ENCODE measurements around the gene CEACAM16.

Gene CEACAM16

DNA sequence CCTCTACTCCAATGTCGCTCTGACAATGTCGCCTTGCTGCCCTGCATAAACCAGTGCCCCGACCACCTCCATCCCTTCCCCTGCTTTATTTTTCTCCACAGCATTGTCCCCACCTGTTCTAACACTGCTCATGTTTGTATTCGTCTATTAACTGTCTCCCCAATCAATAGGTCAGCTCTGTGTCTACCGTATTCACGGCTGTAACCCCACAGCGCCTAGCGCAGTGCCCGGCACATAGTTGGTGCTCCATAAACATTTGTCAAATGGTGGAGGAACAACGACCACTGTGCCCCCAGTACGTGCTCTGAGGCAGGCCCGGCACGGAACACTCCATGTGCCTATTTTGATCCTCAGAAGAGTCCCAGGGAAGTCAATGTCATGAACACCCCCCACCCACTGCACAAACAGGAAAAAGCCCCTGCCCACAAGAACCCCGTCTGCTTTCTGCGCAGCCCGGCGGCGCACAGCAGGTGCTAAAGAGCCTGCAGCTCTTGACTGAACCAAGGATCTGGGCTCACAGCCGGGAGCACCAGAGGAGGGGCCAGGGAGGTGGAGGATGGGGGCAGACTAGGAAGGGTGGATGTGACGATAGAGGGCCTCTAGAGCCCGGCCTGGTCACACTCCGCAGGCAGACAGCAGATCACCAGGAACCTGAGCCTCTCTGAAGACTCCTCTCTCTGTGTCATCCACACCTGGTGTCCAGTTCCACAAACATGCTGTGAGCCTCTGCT is 1.8 kb upstream of the CEACAM16 start:
- TF ChIP-seq, protein P1, sequence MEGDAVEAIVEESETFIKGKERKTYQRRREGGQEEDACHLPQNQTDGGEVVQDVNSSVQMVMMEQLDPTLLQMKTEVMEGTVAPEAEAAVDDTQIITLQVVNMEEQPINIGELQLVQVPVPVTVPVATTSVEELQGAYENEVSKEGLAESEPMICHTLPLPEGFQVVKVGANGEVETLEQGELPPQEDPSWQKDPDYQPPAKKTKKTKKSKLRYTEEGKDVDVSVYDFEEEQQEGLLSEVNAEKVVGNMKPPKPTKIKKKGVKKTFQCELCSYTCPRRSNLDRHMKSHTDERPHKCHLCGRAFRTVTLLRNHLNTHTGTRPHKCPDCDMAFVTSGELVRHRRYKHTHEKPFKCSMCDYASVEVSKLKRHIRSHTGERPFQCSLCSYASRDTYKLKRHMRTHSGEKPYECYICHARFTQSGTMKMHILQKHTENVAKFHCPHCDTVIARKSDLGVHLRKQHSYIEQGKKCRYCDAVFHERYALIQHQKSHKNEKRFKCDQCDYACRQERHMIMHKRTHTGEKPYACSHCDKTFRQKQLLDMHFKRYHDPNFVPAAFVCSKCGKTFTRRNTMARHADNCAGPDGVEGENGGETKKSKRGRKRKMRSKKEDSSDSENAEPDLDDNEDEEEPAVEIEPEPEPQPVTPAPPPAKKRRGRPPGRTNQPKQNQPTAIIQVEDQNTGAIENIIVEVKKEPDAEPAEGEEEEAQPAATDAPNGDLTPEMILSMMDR (IDR thresholded peaks at IDR 0.05), result no peak
- Mint-ChIP-seq H3K36me3 (ENCODE audit: low read depth) (no peaks in the 10 kb centered on the region), H3K4me1 (peaks cover 20% of the 10 kb centered on the region), H3K27me3 (ENCODE audit: low read depth, poor library complexity) (peaks cover 21% of the 10 kb centered on the region), H3K4me3 (no peak overlapping the region), H3K9me3 (no peaks in the 10 kb centered on the region), H3K27ac (peak overlapping the region; percentile 18)
- DNase-seq, result no peak

DNA sequence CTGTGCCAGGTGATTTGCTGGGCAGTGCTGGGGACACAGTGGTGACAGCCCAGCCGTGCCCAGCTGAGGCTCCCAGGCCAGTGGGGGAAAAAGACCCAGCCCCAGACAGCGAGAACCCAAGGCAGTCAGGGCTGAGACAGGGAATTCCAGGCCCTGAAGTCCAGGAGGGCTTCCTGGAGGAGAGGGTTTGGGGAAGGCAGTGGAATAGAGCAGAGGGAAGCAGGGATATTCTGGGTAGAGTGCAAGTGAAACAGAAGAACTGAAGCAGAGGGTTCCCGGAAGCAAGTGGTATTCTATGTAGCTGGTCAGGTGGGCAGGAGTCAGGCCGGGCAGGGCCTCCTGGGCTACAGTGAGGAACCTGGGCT is 1.3 kb upstream of the CEACAM16 start:
- Mint-ChIP-seq H3K27me3 (ENCODE audit: low read depth, poor library complexity) (peaks cover 18% of the 10 kb centered on the region), H3K27ac (peak overlapping the region; percentile 18), H3K9me3 (no peaks in the 10 kb centered on the region), H3K36me3 (ENCODE audit: low read depth) (no peaks in the 10 kb centered on the region), H3K4me3 (no peak overlapping the region), H3K4me1 (peaks cover 14% of the 10 kb centered on the region)
- DNase-seq, result no peak
- TF ChIP-seq, protein P1 (IDR thresholded peaks at IDR 0.05), result no peak

DNA sequence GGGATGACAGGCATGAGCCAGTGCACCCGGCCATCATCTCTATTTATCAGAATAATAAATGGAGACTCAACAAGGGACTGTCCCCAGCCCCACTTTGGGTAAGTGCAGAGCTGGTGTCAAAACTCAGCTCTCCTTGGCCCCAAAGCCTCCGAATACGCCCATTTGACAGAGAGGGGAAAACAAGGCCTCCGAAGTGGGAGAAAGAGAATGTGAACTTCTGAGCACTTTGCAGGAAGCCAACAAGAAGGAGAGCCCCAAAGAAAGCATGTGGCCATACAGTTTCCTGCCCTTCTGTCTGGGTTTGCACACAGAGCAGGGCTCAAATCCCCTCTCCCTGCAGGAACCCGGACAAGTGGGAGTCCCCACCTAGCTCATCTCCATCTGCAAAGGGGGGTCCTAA is 1.6 kb downstream of the CEACAM16 start:
- TF ChIP-seq, protein P1 (IDR thresholded peaks at IDR 0.05), result no peak
- no peak overlapping the region for H3K4me3 Mint-ChIP-seq
- no peaks in the 10 kb centered on the region for H3K36me3 Mint-ChIP-seq (ENCODE audit: low read depth)
- H3K27ac Mint-ChIP-seq, result no peak overlapping the region
- no peak for DNase-seq
- peaks cover 15% of the 10 kb centered on the region for H3K4me1 Mint-ChIP-seq
- no peaks in the 10 kb centered on the region for H3K9me3 Mint-ChIP-seq
- peaks cover 12% of the 10 kb centered on the region for H3K27me3 Mint-ChIP-seq (ENCODE audit: low read depth, poor library complexity)

DNA sequence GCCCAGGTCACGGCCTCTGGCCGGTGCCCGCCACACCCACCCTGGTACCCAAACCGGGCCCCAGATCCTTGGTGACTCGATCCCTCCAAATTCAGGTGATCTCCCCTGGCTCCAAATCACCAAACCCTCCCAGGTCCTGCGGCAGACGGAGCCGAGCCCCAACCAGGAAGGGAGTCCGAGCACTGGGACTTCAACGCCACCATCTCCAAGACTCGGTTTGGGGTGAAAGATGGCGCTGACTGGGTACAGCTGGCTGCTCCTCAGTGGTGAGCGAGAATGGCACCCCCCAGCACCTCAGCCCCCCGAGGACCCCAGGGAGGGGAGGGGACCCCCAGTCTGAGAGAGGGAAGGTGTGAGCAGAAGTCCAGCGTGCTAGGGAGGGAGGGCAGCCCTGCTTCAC is 2.3 kb downstream of the CEACAM16 start:
- Mint-ChIP-seq H3K9me3 (no peaks in the 10 kb centered on the region), H3K36me3 (ENCODE audit: low read depth) (no peaks in the 10 kb centered on the region), H3K27ac (peak overlapping the region; percentile 19), H3K27me3 (ENCODE audit: low read depth, poor library complexity) (peaks cover 15% of the 10 kb centered on the region), H3K4me1 (peaks cover 15% of the 10 kb centered on the region), H3K4me3 (no peak overlapping the region)
- TF ChIP-seq, protein P1 (IDR thresholded peaks at IDR 0.05), result no peak
- no peak for DNase-seq

DNA sequence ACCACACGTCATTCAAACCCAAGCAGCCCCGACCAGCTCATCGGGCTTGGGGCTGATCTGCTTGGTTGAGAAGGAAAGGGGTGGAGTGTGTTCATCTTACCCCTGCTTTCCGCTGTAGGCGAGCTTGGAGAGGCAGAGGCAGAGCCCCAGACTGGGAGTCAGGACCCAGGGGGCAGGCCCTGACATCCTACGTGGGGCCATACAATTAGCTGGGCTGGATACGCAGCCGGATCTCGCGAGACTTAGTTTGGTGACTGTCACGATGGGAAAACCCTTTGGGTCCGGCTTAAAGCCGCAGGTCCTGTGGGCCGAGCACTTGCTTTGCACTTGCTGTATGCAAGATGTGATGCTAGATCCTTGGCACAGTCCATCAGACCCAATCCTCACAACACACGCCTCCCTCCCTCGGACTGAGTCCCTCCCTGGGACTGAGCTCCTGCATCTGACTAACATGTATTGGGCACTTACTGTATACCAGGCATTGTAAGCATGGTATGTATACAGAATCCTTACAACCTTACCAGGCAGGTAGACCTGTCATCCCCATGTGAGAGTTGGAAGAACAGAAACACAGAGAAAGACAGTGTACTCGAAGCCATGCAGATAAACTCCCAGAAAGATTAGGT is 3.7 kb downstream of the CEACAM16 start:
- Mint-ChIP-seq H3K4me1 (peaks cover 4% of the 10 kb centered on the region), H3K4me3 (no peak overlapping the region), H3K27ac (peak overlapping the region; percentile 39), H3K27me3 (ENCODE audit: low read depth, poor library complexity) (peaks cover 12% of the 10 kb centered on the region), H3K36me3 (ENCODE audit: low read depth) (no peaks in the 10 kb centered on the region), H3K9me3 (no peaks in the 10 kb centered on the region)
- no peak for DNase-seq
- TF ChIP-seq, protein P1 (IDR thresholded peaks at IDR 0.05), result no peak
